MM.1S (cell line): ENCODE data around the gene MLIP.

ENCODE experiments used
- CTCF ChIP-seq: fragments of 300-600 bp; sonication (generic); IDR thresholded peaks from 2 replicates; pipeline ENCODE4 v1.5.1; 2016; ENCODE audit warnings: antibody characterized with exemption, low read length, mixed read lengths
- EZH2 ChIP-seq: fragments of 300-600 bp; sonication (generic); optimal IDR thresholded peaks from 2 replicates; pipeline ENCODE3; 2017; ENCODE audit warnings: low read depth, mild to moderate bottlenecking, antibody characterized with exemption, low read length, mixed read lengths

GRCh38 chr6:54198134-54198533, 86.9 kb downstream of the MLIP start:
- no peak for TF ChIP-seq CTCF
- TF ChIP-seq EZH2 = no peak
